GM21447 (cell line): ENCODE measurements around the gene SLCO2B1.

Experiments
- ATAC-seq: cut with Tn5 transposase; IDR thresholded peaks from one replicate; pipeline ENCODE4 v1.9.1; 2021; ENCODE audit not compliant: unreplicated experiment

The SLCO2B1 gene

DNA sequence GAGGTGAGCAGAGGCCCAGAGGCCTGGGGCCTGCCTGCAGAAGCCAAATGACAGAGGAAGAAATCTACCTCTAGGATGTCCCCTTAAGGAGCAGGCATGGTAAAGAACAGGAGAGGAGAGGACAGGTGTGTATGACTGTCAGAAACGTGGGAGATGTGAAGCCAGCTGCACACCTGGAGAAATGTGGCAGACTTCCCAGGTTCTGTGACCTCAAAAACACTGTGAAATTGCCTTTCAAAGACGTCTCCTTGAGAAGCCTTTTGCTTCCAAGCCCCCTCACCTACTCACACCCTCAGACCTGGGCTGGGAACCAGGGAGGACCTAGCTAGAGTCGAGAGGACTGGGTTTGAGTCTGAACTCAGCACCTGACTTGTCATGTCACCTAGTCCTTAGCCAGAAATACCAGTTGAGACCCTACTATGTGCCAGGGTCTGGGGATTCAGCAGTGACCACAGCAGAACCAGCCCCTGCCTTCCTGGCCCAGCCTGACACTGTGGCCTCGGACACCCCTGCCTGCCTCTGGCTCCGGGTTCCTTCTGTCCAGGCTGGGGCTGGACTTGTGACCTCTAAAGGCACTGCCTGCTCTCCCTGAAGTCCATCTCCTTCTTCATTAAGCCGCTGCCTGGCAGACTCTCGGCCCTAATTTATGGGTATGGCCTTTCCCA, 95.2 kb downstream of the SLCO2B1 start:
- no peak for ATAC-seq

- no peak for ATAC-seq
These were observed 95.9 kb downstream of the SLCO2B1 start for GRCh38 chr11:75246671-75247350.

DNA sequence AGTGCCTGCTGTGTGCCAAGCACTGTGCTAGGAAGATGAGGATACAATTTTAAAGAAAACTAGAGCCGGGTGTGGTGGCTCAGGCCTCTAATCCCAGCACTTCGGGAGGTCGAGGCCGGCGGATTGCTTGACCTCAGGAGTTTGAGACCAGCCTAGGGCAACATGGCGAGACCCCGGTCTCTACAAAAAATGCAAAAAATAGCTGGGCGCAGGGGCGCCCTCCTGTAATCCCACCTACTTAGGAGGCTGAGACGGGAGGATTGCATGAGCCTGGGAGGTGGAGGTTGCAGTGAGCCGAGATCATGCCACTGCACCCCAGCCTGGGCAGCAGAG, 98.0 kb downstream of the SLCO2B1 start:
- no peak for ATAC-seq

GRCh38 chr11:75249704-75250103, 98.8 kb downstream of the SLCO2B1 start:
- no peak for ATAC-seq

- no peak for ATAC-seq
These were observed 103.4 kb downstream of the SLCO2B1 start for GRCh38 chr11:75254326-75254725.
